K562 (cell line): ENCODE measurements around the gene SLC25A1. TPM values are rescaled to one million over a fixed set of nuclear protein-coding genes. Genes with fewer than 3 reads are reported as not detected.

Source experiments
- ATAC-seq: fragments of 200-7000 bp; cut with Tn5 transposase; 3 replicates; pipeline ENCODE4 v1.9.1; 2020; ENCODE audit warnings: moderate library complexity
- BruUV-seq: library from RNA; stranded (reverse); fragments of 400-500 nt; replicated peaks from 2 replicates; lab custom pipeline; 2021; lab: Mats Ljungman, UMichigan
- CTCF ChIA-PET: fragments of 300-600 bp; formaldehyde crosslinking; extraction: SDS; loops from one replicate; lab custom pipeline; 2021; ENCODE audit warnings: low intra/inter-chr PET ratio; lab: Yijun Ruan, JAX
- POLR2A ChIA-PET: fragments of 300-600, 350-650 bp; sonication (Branson Sonifier 250); formaldehyde crosslinking; extraction: SDS; loops from one replicate; lab custom pipeline; 2021; ENCODE audit warnings: antibody characterized with exemption, inconsistent platforms; lab: Yijun Ruan, JAX
- DNase-seq, 4 experiments: peaks; one replicate each; pipeline versions ENCODE4 v3.0.0 to v3.0.0-alpha.2; 2011 to 2018; ENCODE audit warnings: low spot score in 3 of 4, mixed read lengths in 3 of 4; ENCODE audit errors: extremely low read depth in 1 of 4
- FAIRE-seq: peaks from 2 replicates; lab custom pipeline; 2011; peaks lifted over from hg19 to GRCh38; lab: Jason Lieb, UNC
- H2AFZ ChIP-seq: 2 replicates; pipeline ENCODE4 v1.6.0; 2011; ENCODE audit warnings: low read depth, low read length, control low read depth, inconsistent platforms
- H3K27ac ChIP-seq: fragments of 200-600 bp; 3 replicates; pipeline ENCODE4 v1.8.0; 2011; ENCODE audit warnings: low read depth, mild to moderate bottlenecking, control low read depth, inconsistent platforms, low read length, moderate library complexity, mixed read lengths; ENCODE audit errors: extremely low read depth
- H3K27me3 ChIP-seq, 2 experiments: fragments of 300-600 bp in 1 of 2; 2 replicates in 1 of 2; 3 replicates in 1 of 2; pipeline versions ENCODE4 v1.6.0 to v1.8.0; 2011; ENCODE audit warnings: inconsistent platforms in 2 of 2, low read length in 2 of 2, mild to moderate bottlenecking in 1 of 2, mixed read lengths in 1 of 2, moderate library complexity in 1 of 2; ENCODE audit not compliant: control insufficient read depth in 2 of 2, insufficient read depth in 2 of 2
- H3K36me3 ChIP-seq: fragments of 300-600 bp; 3 replicates; pipeline ENCODE4 v1.8.0; 2011; ENCODE audit warnings: mild to moderate bottlenecking, low read length, inconsistent platforms; ENCODE audit not compliant: control insufficient read depth, insufficient read depth
- H3K4me1 ChIP-seq, 2 experiments: fragments of 200-600 bp in 1 of 2; replicated peaks in 1 of 2; 2 replicates in 1 of 2; 3 replicates in 1 of 2; pipeline versions ENCODE4 v1.5.1 to v1.8.0; 2011; ENCODE audit warnings: inconsistent platforms in 2 of 2, low read length in 2 of 2, mild to moderate bottlenecking in 1 of 2, mixed read lengths in 1 of 2, moderate library complexity in 1 of 2; ENCODE audit not compliant: control insufficient read depth in 2 of 2, insufficient read depth in 2 of 2
- H3K4me2 ChIP-seq: 2 replicates; pipeline ENCODE4 v1.6.1; 2011; ENCODE audit warnings: low read length, control low read depth, inconsistent platforms, mixed read lengths; ENCODE audit not compliant: insufficient read depth
- H3K4me3 ChIP-seq: fragments of 200-600 bp; sonication (generic), shearing (Covaris generic); 2 replicates; pipeline ENCODE4 v1.5.1; 2016; ENCODE audit warnings: control low read depth, inconsistent platforms
- H3K79me2 ChIP-seq: fragments of 200-600 bp; 3 replicates; pipeline ENCODE4 v1.8.0; 2011; ENCODE audit warnings: low read length, inconsistent platforms; ENCODE audit not compliant: control insufficient read depth, insufficient read depth
- H3K9ac ChIP-seq, 2 experiments: 2 replicates each; pipeline versions ENCODE4 v1.6.0 to v1.6.1; 2011; ENCODE audit warnings: low read depth in 2 of 2, low read length in 2 of 2, control low read depth in 1 of 2, inconsistent platforms in 1 of 2, mild to moderate bottlenecking in 1 of 2, mixed read lengths in 1 of 2; ENCODE audit not compliant: insufficient read depth in 1 of 2
- H3K9me1 ChIP-seq: one replicate; pipeline ENCODE4 v1.6.0; 2011; ENCODE audit warnings: inconsistent platforms, mild to moderate bottlenecking, low read length, moderate library complexity; ENCODE audit not compliant: control insufficient read depth, insufficient read depth
- H3K9me3 ChIP-seq: replicated peaks from 2 replicates; pipeline ENCODE4 v1.5.1; 2011; ENCODE audit warnings: low read depth, low read length, inconsistent platforms; ENCODE audit not compliant: control insufficient read depth, insufficient read depth
- H4K20me1 ChIP-seq: replicated peaks from 2 replicates; pipeline ENCODE4 v1.6.1; 2011; ENCODE audit warnings: low read length, inconsistent platforms, mixed read lengths; ENCODE audit not compliant: control insufficient read depth, insufficient read depth
- CBX2 ChIP-seq: fragments of 200-600 bp; sonication (generic); IDR thresholded peaks from one replicate; pipeline ENCODE4 v1.6.1; 2012; ENCODE audit warnings: mild to moderate bottlenecking, low read length, inconsistent platforms; ENCODE audit not compliant: insufficient read depth, poor library complexity, severe bottlenecking
- CREBBP ChIP-seq: IDR thresholded peaks from one replicate; pipeline ENCODE4 v1.6.1; 2012; ENCODE audit warnings: low read depth, mild to moderate bottlenecking, control low read depth, inconsistent platforms, low read length
- HDAC2 ChIP-seq: fragments of 450-650 bp; IDR thresholded peaks from 2 replicates; pipeline ENCODE4 v1.6.1; 2016; ENCODE audit warnings: mild to moderate bottlenecking
- HNRNPK ChIP-seq: fragments of 200-400 bp; formaldehyde crosslinking; IDR thresholded peaks from one replicate; pipeline ENCODE4 v1.6.1; 2018; ENCODE audit warnings: mild to moderate bottlenecking, low read depth, low read length; ENCODE audit not compliant: poor library complexity, severe bottlenecking
- ILF3 ChIP-seq: fragments of 450-650 bp; IDR thresholded peaks from 2 replicates; pipeline ENCODE4 v1.6.1; 2018; ENCODE audit warnings: antibody characterized with exemption, mild to moderate bottlenecking, moderate library complexity, borderline replicate concordance
- KDM5B ChIP-seq: fragments of 200-600 bp; sonication (generic); IDR thresholded peaks from 2 replicates; pipeline ENCODE4 v1.6.1; 2012; ENCODE audit warnings: low read depth, mild to moderate bottlenecking, moderate library complexity, low read length, control low read depth, inconsistent platforms; ENCODE audit not compliant: insufficient replicate concordance
- MTA3 ChIP-seq: fragments of 450-650 bp; formaldehyde crosslinking; IDR thresholded peaks from 2 replicates; pipeline ENCODE4 v1.6.1; 2017; ENCODE audit warnings: mild to moderate bottlenecking, borderline replicate concordance
- TCF7L2 ChIP-seq: fragments of 150-350 bp; IDR thresholded peaks from 2 replicates; pipeline ENCODE4 v1.6.1; 2016; ENCODE audit warnings: low read depth, mild to moderate bottlenecking, low read length, moderate library complexity
- ZNF76 ChIP-seq: fragments of 250-450 bp; sonication (Bioruptor Pico); IDR thresholded peaks from 2 replicates; pipeline ENCODE4 v1.4.0; 2020; ENCODE audit warnings: mild to moderate bottlenecking, moderate library complexity, borderline replicate concordance
- WGBS: fragments of 100-300 bp; shearing (Covaris generic); methylation state at CpG from one replicate; pipeline ENCODE4 v1.1.6; 2016; ENCODE audit warnings: low coverage, mixed read lengths; ENCODE audit not compliant: insufficient coverage; ENCODE audit errors: missing lambda C conversion rate; 5-methylcytosine and 5-hydroxymethylcytosine counted together
- in situ Hi-C: fragments of 300-500 bp; cut with MboI; formaldehyde crosslinking; loops from 4 replicates; pipeline ENCODE4 v1.15.0; 2018; ENCODE audit warnings: inconsistent platforms, mixed read lengths
- intact Hi-C: fragments of 100-400 bp; cut with micrococcal nuclease; formaldehyde crosslinking; loops from 2 replicates; pipeline ENCODE4 v1.14.2; 2022
- polyA plus RNA-seq, 8 experiments: library from polyadenylated mRNA; depleted of rRNA in 4 of 8; stranded (reverse) in 5 of 8; unstranded in 3 of 8; fragments of >200 nt; fragmentation: Nextera tagmentation in 2 of 8; fragmentation: Illumina TruSeq in 1 of 8; extraction: Ambion mirVana in 2 of 8; extraction: Trizol in 1 of 8; gene quantifications; 2 replicates each; pipeline versions ENCODE4 v1.2.1 to v1.2.3, GENCODE V29; 2011 to 2014; ENCODE audit warnings: inconsistent platforms in 1 of 8, missing spikeins in 1 of 8
- total RNA-seq, 7 experiments: library from RNA; depleted of rRNA in 6 of 7; stranded (reverse); fragments of >200 nt in 6 of 7; fragmentation: Illumina TruSeq in 2 of 7; extraction: Trizol in 2 of 7; gene quantifications; 2 replicates each; pipeline versions ENCODE4 v1.2.1 to v1.2.3, GENCODE V29; 2011 to 2021; ENCODE audit warnings: low replicate concordance in 1 of 7
- TF ChIP-seq, protein P1 (sequence below): fragments of 450-650 bp; formaldehyde crosslinking; IDR thresholded peaks from 2 replicates; pipeline ENCODE4 v1.4.0; 2020; ENCODE audit warnings: mild to moderate bottlenecking, mixed read lengths
- TF ChIP-seq, protein P2 (sequence below): fragments of 250-450 bp; sonication (Bioruptor Pico); IDR thresholded peaks from 2 replicates; pipeline ENCODE4 v1.8.0; 2022; ENCODE audit warnings: moderate library complexity, mild to moderate bottlenecking, inconsistent platforms
- TF ChIP-seq, protein P3 (sequence below): sonication (generic); formaldehyde crosslinking; IDR thresholded peaks from 2 replicates; pipeline ENCODE4 v1.8.0; 2022; ENCODE audit warnings: missing genetic modification reagents, mild to moderate bottlenecking, borderline replicate concordance

The SLC25A1 gene
- total and polyA plus RNA-seq, 9 of the 15 experiments (the other 6 are each of a cell fraction or from before 2014, with no cell fraction given): 11.0 to 408 (median 110) TPM

DNA sequence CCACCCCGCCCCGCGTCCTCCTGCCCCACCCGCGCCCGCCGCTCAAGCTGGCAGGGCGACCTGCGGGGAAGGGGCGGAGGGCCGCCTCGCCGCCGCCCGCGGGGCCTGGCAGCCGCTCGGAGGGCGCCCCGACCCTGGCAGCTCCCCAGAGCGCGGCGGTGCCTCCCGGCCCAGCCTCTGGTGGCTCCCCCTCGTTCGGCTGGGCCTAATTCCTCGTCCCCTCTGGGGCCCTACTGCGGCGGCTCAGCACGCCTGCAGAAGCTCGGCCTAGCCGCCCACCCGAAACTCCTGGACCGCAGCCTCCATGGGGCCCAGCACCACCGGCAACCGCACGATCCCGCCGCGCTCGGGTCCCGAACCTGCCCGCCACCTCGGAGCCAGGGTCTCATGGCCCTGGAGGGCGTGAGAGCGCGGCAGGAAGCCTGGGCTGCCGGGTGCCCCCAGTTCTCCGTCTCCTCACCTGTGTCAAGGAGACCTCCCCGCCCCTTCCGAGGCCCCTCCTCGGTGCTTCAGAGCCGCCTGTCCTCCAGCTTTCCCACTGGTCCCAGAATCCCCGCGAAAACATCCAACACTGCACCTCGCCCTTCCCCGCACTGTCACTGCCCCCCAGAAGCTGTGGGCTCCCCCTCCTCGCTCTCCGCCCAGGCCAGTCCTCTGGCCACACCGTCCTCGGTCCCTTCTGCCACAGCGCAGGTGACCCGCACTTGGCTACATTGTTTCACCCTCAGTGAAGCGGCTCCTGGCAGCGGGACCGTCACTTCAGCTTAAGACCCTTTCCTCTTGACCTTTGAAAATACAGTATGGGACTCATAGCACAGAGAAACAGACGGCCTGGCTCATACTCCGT is 27.8 kb downstream of the SLC25A1 start:
- H3K79me2 ChIP-seq: no peaks in the 10 kb centered on the region
- in situ Hi-C loops: no loop called here
- POLR2A ChIA-PET: interaction anchor here (0.6 to 1.0 kb wide), 3 partner anchors 17 to 132 kb away, joined by 3 to 4 read pairs (median 3); no protein-coding TSS in a partner anchor
- ATAC-seq: no peak
- H3K9ac ChIP-seq: no peak overlapping the region
- CTCF ChIA-PET: no interaction called here
- no peak overlapping the region for H3K27ac ChIP-seq
- DNase-seq: no peak
- no TSS peak for BruUV-seq
- H3K4me1 ChIP-seq: peaks cover 0 to 22% of the 10 kb centered on the region in 2 experiments; a peak in 3 of 5 replicates
- no peaks in the 10 kb centered on the region for H3K9me1 ChIP-seq
- intact Hi-C loops: no loop called here
- H3K9me3 ChIP-seq: no peaks in the 10 kb centered on the region
- H3K4me3 ChIP-seq: no peak overlapping the region
- H4K20me1 ChIP-seq: 0 out of 2 replicates have a peak, but pooled peaks cover 3% of the 10 kb centered on the region
- 27% methylated on average over 61 of the region's 68 CpGs for WGBS
- no peaks in the 10 kb centered on the region for H3K36me3 ChIP-seq
- H2AFZ ChIP-seq: no peak overlapping the region
- peaks cover 42 to 70% of the 10 kb centered on the region in 2 experiments for H3K27me3 ChIP-seq
- no peak for FAIRE-seq
- H3K4me2 ChIP-seq: no peak overlapping the region
- TF ChIP-seq, protein P1, sequence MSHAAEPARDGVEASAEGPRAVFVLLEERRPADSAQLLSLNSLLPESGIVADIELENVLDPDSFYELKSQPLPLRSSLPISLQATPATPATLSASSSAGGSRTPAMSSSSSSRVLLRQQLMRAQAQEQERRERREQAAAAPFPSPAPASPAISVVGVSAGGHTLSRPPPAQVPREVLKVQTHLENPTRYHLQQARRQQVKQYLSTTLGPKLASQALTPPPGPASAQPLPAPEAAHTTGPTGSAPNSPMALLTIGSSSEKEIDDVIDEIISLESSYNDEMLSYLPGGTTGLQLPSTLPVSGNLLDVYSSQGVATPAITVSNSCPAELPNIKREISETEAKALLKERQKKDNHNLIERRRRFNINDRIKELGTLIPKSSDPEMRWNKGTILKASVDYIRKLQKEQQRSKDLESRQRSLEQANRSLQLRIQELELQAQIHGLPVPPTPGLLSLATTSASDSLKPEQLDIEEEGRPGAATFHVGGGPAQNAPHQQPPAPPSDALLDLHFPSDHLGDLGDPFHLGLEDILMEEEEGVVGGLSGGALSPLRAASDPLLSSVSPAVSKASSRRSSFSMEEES (CRISPR knock-in tag): no peak
- no peak for TF ChIP-seq CREBBP
- no peak for TF ChIP-seq HDAC2
- TF ChIP-seq, protein P2, sequence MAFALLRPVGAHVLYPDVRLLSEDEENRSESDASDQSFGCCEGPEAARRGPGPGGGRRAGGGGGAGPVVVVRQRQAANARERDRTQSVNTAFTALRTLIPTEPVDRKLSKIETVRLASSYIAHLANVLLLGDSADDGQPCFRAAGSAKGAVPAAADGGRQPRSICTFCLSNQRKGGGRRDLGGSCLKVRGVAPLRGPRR (CRISPR knock-in tag): no peak
- no peak for TF ChIP-seq KDM5B
- no peak for TF ChIP-seq ILF3
- TF ChIP-seq TCF7L2: no peak
- TF ChIP-seq ZNF76 (CRISPR knock-in tag): no peak
- no peak for TF ChIP-seq HNRNPK
- TF ChIP-seq, protein P3, sequence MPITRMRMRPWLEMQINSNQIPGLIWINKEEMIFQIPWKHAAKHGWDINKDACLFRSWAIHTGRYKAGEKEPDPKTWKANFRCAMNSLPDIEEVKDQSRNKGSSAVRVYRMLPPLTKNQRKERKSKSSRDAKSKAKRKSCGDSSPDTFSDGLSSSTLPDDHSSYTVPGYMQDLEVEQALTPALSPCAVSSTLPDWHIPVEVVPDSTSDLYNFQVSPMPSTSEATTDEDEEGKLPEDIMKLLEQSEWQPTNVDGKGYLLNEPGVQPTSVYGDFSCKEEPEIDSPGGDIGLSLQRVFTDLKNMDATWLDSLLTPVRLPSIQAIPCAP: no peak
- TF ChIP-seq MTA3: no peak
- TF ChIP-seq CBX2: no peak
